Stomach (tissue), 4 donors: ENCODE measurements around the gene AMER3.

Source experiments
- CTCF ChIP-seq, 7 experiments: fragments of 450-650 bp in 4 of 7; fragments of 200-600 bp in 3 of 7; sonication (generic) in 3 of 7; IDR thresholded peaks; one replicate each; pipeline ENCODE4 v1.5.1; 2016 to 2019; ENCODE audit warnings: antibody characterized with exemption in 7 of 7, control low read depth in 2 of 7, mild to moderate bottlenecking in 1 of 7
- POLR2A ChIP-seq, 4 donors: fragments of 450-650 bp; IDR thresholded peaks; one replicate each; pipeline ENCODE4 v1.6.1; 2016; ENCODE audit warnings: antibody characterized with exemption in 4 of 4, control low read depth in 2 of 4, mild to moderate bottlenecking in 1 of 4, moderate library complexity in 1 of 4
- POLR2AphosphoS5 ChIP-seq, 3 donors: sonication (generic); formaldehyde crosslinking; IDR thresholded peaks; one replicate each; pipeline ENCODE4 v1.6.1; 2016; ENCODE audit warnings: antibody characterized with exemption in 3 of 3

- TF ChIP-seq CTCF (IDR thresholded peaks at IDR 0.05) (no peak), POLR2AphosphoS5 (IDR thresholded peaks at IDR 0.05) (no peak), POLR2A (IDR thresholded peaks at IDR 0.05) (no peak)
Observed at GRCh38 chr2:130786076-130786475, 30.7 kb downstream of the AMER3 start.
